Measurements from ENCODE around the gene ANGPT4.

DNA sequence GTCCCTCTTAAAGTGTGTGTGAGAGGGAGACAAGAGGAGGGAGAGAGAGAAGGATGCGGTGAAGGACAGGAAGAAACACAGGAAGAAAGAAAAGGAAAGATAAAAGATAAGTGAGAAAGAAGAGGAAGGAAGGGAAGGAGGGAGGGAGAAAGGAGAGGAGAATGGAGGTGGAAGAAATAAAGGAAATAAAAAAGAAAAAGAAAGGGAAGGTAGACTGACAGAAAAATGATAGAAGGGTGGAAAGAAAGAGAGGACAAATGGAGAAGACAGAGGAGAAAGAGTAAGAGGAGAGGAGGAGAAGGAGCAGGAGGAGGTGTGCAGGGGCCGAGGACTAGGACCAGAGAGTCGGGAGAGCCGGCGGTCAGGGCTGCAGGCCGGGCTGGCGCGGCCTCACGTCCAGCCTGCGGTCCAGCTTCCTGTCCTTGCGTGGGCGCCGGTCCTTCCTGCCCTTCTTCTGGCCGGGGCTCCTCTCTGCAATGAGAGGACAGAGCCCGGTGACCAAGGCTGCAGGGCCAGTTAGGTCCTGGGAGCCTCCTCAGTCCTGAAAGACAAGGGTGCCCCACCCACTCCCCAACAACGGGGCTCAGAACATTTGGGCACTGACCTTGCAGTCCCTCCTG lies 44.0 kb upstream of the ANGPT4 start:
- TF ChIP-seq, protein P1, sequence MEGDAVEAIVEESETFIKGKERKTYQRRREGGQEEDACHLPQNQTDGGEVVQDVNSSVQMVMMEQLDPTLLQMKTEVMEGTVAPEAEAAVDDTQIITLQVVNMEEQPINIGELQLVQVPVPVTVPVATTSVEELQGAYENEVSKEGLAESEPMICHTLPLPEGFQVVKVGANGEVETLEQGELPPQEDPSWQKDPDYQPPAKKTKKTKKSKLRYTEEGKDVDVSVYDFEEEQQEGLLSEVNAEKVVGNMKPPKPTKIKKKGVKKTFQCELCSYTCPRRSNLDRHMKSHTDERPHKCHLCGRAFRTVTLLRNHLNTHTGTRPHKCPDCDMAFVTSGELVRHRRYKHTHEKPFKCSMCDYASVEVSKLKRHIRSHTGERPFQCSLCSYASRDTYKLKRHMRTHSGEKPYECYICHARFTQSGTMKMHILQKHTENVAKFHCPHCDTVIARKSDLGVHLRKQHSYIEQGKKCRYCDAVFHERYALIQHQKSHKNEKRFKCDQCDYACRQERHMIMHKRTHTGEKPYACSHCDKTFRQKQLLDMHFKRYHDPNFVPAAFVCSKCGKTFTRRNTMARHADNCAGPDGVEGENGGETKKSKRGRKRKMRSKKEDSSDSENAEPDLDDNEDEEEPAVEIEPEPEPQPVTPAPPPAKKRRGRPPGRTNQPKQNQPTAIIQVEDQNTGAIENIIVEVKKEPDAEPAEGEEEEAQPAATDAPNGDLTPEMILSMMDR (IDR thresholded peaks at IDR 0.05; ENCODE audit: insufficient read depth, low read length, poor library complexity, severe bottlenecking), result no peak
- TF ChIP-seq EZH2phosphoT487 (conservative IDR thresholded peaks at IDR 0.05; ENCODE audit: low read length), result no peak

All from SU-DHL-6 (cell line).